Transverse colon (tissue), 4 donors: ENCODE measurements around the gene VPS37D. TPM values are rescaled to one million over a fixed set of nuclear protein-coding genes. Genes with fewer than 3 reads are reported as not detected.
"Not testable (repeated sequence)": the region's sequence is repeated elsewhere in the genome, so short reads cannot be mapped to it uniquely, and the experiment has no call there.

Experiments
- DNase-seq: peaks from one replicate; pipeline ENCODE4 v3.0.0-alpha.2; 2019
- H3K27ac ChIP-seq, 4 donors: fragments of 200-600 bp; sonication (generic); 2 replicates each; pipeline ENCODE4 v1.5.1; 2016 to 2018; ENCODE audit warnings: inconsistent platforms in 4 of 4
- H3K27me3 ChIP-seq: fragments of 200-600 bp; sonication (generic); 2 replicates; pipeline ENCODE4 v1.5.1; 2017; ENCODE audit warnings: inconsistent platforms
- H3K36me3 ChIP-seq, 4 donors: fragments of 200-600 bp; sonication (generic); 2 replicates each; pipeline ENCODE4 v1.5.1; 2017 to 2019; ENCODE audit warnings: inconsistent platforms in 4 of 4
- H3K4me1 ChIP-seq, 4 donors: fragments of 200-600 bp; sonication (generic); 2 replicates each; pipeline ENCODE4 v1.5.1; 2017 to 2020; ENCODE audit warnings: inconsistent platforms in 4 of 4
- H3K4me3 ChIP-seq, 4 donors: fragments of 200-600 bp; sonication (generic); 1 replicate in 1 of 4; 2 replicates in 3 of 4; pipeline versions ENCODE4 v1.5.1 to v1.6.1; 2017 to 2019; ENCODE audit warnings: inconsistent platforms in 4 of 4
- H3K9me3 ChIP-seq, 2 donors: fragments of 200-600 bp; sonication (generic); 2 replicates each; pipeline ENCODE4 v1.5.1; 2017 to 2019; ENCODE audit warnings: inconsistent platforms in 2 of 2
- EP300 ChIP-seq: sonication (generic); formaldehyde crosslinking; IDR thresholded peaks from one replicate; pipeline ENCODE4 v1.6.1; 2017; ENCODE audit warnings: antibody characterized with exemption, low read depth
- POLR2A ChIP-seq: fragments of 450-650 bp; IDR thresholded peaks from one replicate; pipeline ENCODE4 v1.6.1; 2016; ENCODE audit warnings: antibody characterized with exemption, mild to moderate bottlenecking, moderate library complexity
- POLR2AphosphoS5 ChIP-seq, 3 donors: sonication (generic); formaldehyde crosslinking; IDR thresholded peaks; one replicate each; pipeline ENCODE4 v1.6.1; 2016; ENCODE audit warnings: antibody characterized with exemption in 3 of 3
- WGBS, 2 donors: methylation state at CpG; one replicate each; pipeline ENCODE4 v1.1.5; 2018; ENCODE audit warnings: low coverage in 1 of 2; 5-methylcytosine and 5-hydroxymethylcytosine counted together
- in situ Hi-C, 4 donors: fragments of 200-750 bp; cut with MboI; loops; one replicate each; pipeline versions ENCODE4 v1.15.0 to v1.15.1; 2017; ENCODE audit warnings: low sequenced_read_pairs in 3 of 4, low pct_ligation_motif_present in 1 of 4, low pct_unique_long_range_greater_than_20kb in 1 of 4
- intact Hi-C: fragments of 100-400 bp; cut with DNase I; formaldehyde crosslinking; loops from one replicate; pipeline ENCODE4 v1.15.1; 2023; ENCODE audit warnings: low total_unique reads
- total RNA-seq, 4 donors: library from RNA; depleted of rRNA; stranded (reverse); fragments of >200 nt; gene quantifications; one replicate each; pipeline ENCODE4 v1.1.0, GENCODE V29; 2016
- TF ChIP-seq, protein P1 (sequence below), 5 experiments: fragments of 200-600 bp in 3 of 5; fragments of 450-650 bp in 2 of 5; sonication (generic) in 3 of 5; IDR thresholded peaks; 1 replicate in 2 of 5; 2 replicates in 3 of 5; pipeline ENCODE4 v1.5.1; 2016 to 2017; ENCODE audit warnings: antibody characterized with exemption in 5 of 5, inconsistent platforms in 3 of 5, mild to moderate bottlenecking in 2 of 5, moderate library complexity in 1 of 5

VPS37D gene, protein sequence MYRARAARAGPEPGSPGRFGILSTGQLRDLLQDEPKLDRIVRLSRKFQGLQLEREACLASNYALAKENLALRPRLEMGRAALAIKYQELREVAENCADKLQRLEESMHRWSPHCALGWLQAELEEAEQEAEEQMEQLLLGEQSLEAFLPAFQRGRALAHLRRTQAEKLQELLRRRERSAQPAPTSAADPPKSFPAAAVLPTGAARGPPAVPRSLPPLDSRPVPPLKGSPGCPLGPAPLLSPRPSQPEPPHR
- 1 to 10 TPM in 1 of 4 donors, under 1 TPM in 1, not detected in 2; 0.82 to 3.5 TPM for total RNA-seq

DNA sequence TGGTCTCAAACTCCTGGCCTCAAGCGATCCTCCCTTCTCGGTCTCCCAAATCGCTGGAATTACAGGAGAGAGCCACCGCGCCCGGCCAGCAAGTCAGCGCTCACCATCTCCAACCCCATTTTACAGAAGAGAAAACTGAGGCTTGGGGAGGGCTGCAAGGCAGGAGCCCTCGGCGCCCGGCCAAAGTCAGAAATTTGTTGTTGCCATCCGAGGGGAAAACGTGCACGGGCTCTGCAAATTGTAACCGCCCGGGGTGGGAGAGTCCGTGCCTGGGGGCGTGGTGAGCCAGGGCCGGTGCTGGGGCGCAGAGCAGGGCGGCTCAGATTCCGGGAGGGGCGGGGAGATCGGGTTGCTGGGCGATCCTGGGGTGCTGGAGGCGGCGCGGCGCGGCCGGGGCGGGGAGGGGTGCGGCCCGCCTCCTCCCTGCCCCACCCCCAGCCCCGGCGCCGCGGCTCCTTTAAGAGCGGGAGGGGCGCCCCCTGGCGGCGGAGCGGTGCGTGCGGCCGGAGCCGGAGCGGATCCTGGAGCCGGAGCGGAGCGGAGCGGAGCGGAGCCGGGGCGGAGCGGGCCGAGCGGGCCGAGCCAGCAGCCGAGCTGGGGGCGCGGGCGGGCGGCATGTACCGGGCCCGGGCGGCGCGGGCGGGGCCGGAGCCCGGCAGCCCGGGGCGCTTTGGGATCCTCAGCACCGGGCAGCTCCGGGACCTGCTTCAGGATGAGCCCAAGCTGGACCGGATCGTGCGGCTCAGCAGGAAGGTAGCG is at the start of gene VPS37D:
TSS of gene VPS37D (plus strand) at position 488 of the 759 bp plus-strand sequence. CDS start at position 616, 128 bp downstream.
- Histone ChIP-seq H3K36me3 (no peaks in the 10 kb centered on the region), H3K4me3 (peak within 1 kb of the TSS; percentile 61 to 67 (median 65))
- in situ Hi-C loops = loop anchor here in 1 of 4 donors (10.0 kb wide), 1 partner anchor 57 kb away; no protein-coding TSS in a partner anchor

DNA sequence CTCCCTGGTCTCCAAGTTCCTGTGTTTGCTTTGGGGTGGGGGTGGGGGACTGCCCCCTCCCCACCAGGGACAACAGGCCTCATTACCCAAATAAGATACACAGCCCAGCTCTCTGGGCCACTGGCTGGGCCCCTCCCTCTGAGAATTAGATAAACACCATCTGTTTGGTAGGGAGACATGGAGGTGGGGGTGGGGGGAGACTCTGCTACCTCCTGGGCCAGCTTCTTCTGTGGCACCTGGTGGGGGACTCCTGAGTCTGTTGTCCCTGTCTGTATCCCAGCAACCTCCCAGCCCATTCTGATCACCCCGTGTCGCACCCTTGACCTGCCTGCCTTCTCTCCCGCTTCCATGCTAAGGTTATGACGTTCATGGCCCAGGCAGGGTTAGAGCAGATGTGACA is 49.1 kb upstream of the VPS37D start:
- intact Hi-C loops = no loop called here
- TF ChIP-seq EP300 (no peak), POLR2A (no peak), POLR2AphosphoS5 (IDR thresholded peaks at IDR 0.05) (no peak)
- TF ChIP-seq, protein P1, sequence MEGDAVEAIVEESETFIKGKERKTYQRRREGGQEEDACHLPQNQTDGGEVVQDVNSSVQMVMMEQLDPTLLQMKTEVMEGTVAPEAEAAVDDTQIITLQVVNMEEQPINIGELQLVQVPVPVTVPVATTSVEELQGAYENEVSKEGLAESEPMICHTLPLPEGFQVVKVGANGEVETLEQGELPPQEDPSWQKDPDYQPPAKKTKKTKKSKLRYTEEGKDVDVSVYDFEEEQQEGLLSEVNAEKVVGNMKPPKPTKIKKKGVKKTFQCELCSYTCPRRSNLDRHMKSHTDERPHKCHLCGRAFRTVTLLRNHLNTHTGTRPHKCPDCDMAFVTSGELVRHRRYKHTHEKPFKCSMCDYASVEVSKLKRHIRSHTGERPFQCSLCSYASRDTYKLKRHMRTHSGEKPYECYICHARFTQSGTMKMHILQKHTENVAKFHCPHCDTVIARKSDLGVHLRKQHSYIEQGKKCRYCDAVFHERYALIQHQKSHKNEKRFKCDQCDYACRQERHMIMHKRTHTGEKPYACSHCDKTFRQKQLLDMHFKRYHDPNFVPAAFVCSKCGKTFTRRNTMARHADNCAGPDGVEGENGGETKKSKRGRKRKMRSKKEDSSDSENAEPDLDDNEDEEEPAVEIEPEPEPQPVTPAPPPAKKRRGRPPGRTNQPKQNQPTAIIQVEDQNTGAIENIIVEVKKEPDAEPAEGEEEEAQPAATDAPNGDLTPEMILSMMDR (IDR thresholded peaks at IDR 0.05) = no peak
- Histone ChIP-seq H3K4me1 (peaks cover 9 to 24% (median 9%) of the 10 kb centered on the region in 4 donors), H3K27ac (no peak overlapping the region), H3K36me3 (no peaks in the 10 kb centered on the region), H3K4me3 (no peak overlapping the region), H3K27me3 (peaks cover 31% of the 10 kb centered on the region), H3K9me3 (no peaks in the 10 kb centered on the region)
- WGBS, 2 donors = 76% methylated on average over 4 of the region's 4 CpGs; no CpG with 5 or more reads in 1 of the 2 donors
- no peak for DNase-seq
- in situ Hi-C loops = loop anchor here in 1 of 4 donors (10.0 kb wide), 1 partner anchor 96 kb away; the partner anchor contains the start of gene STX1A

More for the DNA sequence above, at the start of gene VPS37D:
- TF ChIP-seq POLR2AphosphoS5 (IDR thresholded peaks at IDR 0.05) = peak in 1 of 3 donors; percentile 40
- no peak for TF ChIP-seq POLR2A
- TF ChIP-seq, protein P1 (IDR thresholded peaks at IDR 0.05) = peak in 4 of 5 experiments; percentile 51 to 90 (median 72)
- TF ChIP-seq EP300 = no peak
- Histone ChIP-seq H3K9me3 (peaks cover 0 to 4% of the 10 kb centered on the region in 2 donors), H3K4me1 (peaks cover 3 to 31% (median 20%) of the 10 kb centered on the region in 4 donors), H3K27ac (no peak within 1 kb of the TSS), H3K27me3 (peaks cover 14% of the 10 kb centered on the region)
- peak; percentile 94 for DNase-seq
- intact Hi-C loops = loop anchor here (10.0 kb wide), 1 partner anchor 63 kb away; no protein-coding TSS in a partner anchor
- WGBS, 2 donors = 0 to 3% methylated on average over 4 to 47 of the region's 79 CpGs

DNA sequence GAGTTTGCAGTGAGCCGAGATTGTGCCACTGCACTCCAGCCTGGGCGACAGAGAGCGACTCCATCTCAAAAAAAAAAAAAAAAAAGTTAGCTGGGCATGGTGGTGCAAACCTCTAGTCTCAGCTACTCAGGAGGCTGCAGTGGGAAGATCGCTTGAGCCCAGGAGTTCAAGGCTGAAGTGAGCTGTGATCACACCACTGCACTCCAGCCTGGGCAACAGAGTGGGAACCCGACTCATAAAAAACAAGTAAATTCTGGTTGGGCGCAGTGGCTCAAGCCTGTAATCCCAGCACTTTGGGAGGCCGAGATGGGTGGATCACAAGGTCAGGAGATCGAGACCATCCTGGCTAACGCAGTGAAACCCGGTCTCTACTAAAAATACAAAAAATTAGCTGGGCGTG is 48.2 kb upstream of the VPS37D start:
- H3K9me3 ChIP-seq, H3K27ac ChIP-seq, H3K4me3 ChIP-seq, DNase-seq, intact Hi-C loops, H3K36me3 ChIP-seq: not testable (repeated sequence)
- H3K27me3 ChIP-seq = peaks cover 39% of the 10 kb centered on the region
- WGBS, 2 donors = 80 to 84% methylated on average over 4 to 11 of the region's 11 CpGs
- H3K4me1 ChIP-seq = peaks cover 15 to 24% (median 17%) of the 10 kb centered on the region in 4 donors
- in situ Hi-C loops = loop anchor here in 1 of 4 donors (10.0 kb wide), 1 partner anchor 95 kb away; the partner anchor contains the start of gene STX1A

DNA sequence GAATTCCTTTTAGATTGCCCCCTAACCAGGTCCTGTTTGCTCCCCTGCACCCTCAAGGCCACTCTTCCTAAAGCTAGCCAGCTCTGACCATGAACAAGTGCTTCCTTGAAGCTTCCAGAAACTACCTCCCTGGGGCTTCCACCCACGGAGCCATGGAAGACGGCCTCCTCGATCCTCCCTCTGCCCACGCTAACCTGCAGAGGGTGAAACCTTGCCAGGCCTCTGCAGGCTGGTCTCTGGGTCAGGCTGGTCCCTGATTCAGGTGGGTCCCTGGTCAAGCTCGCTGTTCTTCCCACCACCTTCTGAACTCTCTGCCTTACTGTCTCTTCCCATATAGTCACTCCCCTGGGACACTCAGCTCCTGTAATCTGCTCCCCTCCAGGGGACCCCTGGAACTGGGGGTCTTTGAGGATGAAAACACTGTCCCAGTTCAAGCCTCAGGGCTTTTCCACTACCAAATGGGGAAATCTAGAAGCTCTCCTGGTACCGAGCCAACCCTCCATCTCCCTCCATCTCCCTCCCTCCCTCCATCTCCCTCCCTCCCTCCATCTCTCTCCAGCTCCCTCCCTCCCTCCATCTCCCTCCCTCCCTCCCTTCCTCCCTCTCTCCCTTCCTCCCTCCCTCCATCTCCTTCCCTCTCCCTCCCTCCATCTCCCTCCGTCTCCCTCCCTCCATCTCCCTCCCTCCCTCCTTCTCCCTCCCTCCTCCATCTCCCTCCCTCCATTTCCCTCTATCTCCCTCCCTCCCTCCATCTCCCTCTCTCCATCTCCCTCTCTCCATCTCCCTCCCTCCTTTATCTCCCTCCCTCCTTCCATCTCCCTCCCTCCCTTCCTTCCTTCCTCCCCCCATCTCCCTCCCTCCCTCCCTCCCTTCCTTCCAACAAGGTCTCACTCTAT is 46.2 kb upstream of the VPS37D start:
- H3K27ac ChIP-seq = no peak overlapping the region
- in situ Hi-C loops (no loop called here), intact Hi-C loops (no loop called here)
- no peaks in the 10 kb centered on the region for H3K36me3 ChIP-seq
- H3K9me3 ChIP-seq = no peaks in the 10 kb centered on the region
- H3K4me1 ChIP-seq = peaks cover 15 to 24% (median 19%) of the 10 kb centered on the region in 4 donors
- peaks cover 51% of the 10 kb centered on the region for H3K27me3 ChIP-seq
- TF ChIP-seq, protein P1 (IDR thresholded peaks at IDR 0.05) = no peak
- no peak for TF ChIP-seq EP300
- TF ChIP-seq POLR2A = no peak
- no peak for TF ChIP-seq POLR2AphosphoS5 (IDR thresholded peaks at IDR 0.05)
- DNase-seq = no peak
- H3K4me3 ChIP-seq = no peak overlapping the region
- 44 to 64% methylated on average over 1 to 7 of the region's 7 CpGs for WGBS, 2 donors
